Measurements from ENCODE around the gene RPS15. TPM values are rescaled to one million over a fixed set of nuclear protein-coding genes. Genes with fewer than 3 reads are reported as not detected.
"Not testable (repeated sequence)": the region's sequence is repeated elsewhere in the genome, so short reads cannot be mapped to it uniquely, and the experiment has no call there.

The RPS15 gene
- total and polyA plus RNA-seq, 4 experiments from 2014 or later: 1,715 to 2,757 (median 2,201) TPM

GRCh38 chr19:1475751-1476437, 37.7 kb downstream of the RPS15 start:
- H3K27ac Mint-ChIP-seq: peak overlapping the region in 1 of 7 donors; percentile 8
- Histone ChIP-seq H3K36me3 (ENCODE audit: insufficient read depth, low read length) (no peaks in the 10 kb centered on the region), H3K4me1 (ENCODE audit: insufficient read depth, low read length) (peaks cover 27% of the 10 kb centered on the region), H3K4me3 (ENCODE audit: low read length in 2 of 2) (no peak overlapping the region), H3K9me3 (ENCODE audit: control insufficient read depth in 1 of 2, low read length in 2 of 2) (no peaks in the 10 kb centered on the region), H3K27ac (ENCODE audit: low read depth, low read length) (no peak overlapping the region), H3K27me3 (ENCODE audit: insufficient read depth, low read length) (no peaks in the 10 kb centered on the region)
- H3K4me1 Mint-ChIP-seq: peaks cover 8 to 52% (median 21%) of the 10 kb centered on the region in 4 donors
- H3K36me3 Mint-ChIP-seq: peaks cover 4 to 7% of the 10 kb centered on the region in 2 donors
- ChIA-PET POLR2A (ENCODE audit: partially characterized antibody) (no interaction called here), CTCF (ENCODE audit: partially characterized antibody) (interaction anchor here (0.7 to 1.7 kb wide), 2 partner anchors 15 to 22 kb away, joined by 3 to 4 read pairs; partner anchors contain the start of genes PCSK4 and REEP6)
- intact Hi-C loops (cut with micrococcal nuclease): no loop called here
- no peaks in the 10 kb centered on the region for H3K9me3 Mint-ChIP-seq
- peak overlapping the region in 2 of 8 donors; percentile 15 to 17 for H3K4me3 Mint-ChIP-seq
- H3K27me3 Mint-ChIP-seq: peaks cover 0 to 1% of the 10 kb centered on the region in 2 donors
- peak in 1 of 5 donors; percentile 22 for DNase-seq

DNA sequence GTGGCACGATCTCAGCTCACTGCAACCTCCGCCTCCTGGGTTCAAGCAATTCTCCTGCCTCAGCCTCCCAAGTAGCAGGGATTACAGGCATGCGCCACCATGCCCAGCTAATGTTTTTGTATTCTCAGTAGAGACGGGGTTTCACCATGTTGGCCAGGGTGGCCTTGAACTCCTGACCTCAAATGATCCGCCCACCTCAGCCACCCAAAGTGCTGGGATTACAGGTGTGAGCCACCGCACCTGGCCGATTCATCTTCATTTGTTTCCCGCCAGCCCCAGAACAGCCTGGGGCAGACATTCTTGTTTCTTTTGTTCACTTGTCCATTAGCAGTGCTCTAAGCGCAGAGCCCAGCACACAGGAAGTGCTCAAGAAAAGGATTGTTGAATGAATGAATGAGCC, 38.9 kb downstream of the RPS15 start:
- DNase-seq: peak in 1 of 5 donors; percentile 9
- H3K9me3 Mint-ChIP-seq; H3K36me3 ChIP-seq (ENCODE audit: insufficient read depth, low read length); CTCF ChIA-PET (ENCODE audit: partially characterized antibody); H3K27ac ChIP-seq (ENCODE audit: low read depth, low read length); intact Hi-C loops (cut with micrococcal nuclease); H3K4me3 ChIP-seq (ENCODE audit: low read length in 2 of 2); H3K27me3 ChIP-seq (ENCODE audit: insufficient read depth, low read length); H3K27me3 Mint-ChIP-seq; H3K9me3 ChIP-seq (ENCODE audit: control insufficient read depth in 1 of 2, low read length in 2 of 2); H3K36me3 Mint-ChIP-seq: not testable (repeated sequence)
- POLR2A ChIA-PET (ENCODE audit: partially characterized antibody): interaction anchor here (1.6 to 2.1 kb wide), 2 partner anchors 9 to 14 kb away, joined by 8 to 9 read pairs; partner anchors contain the start of genes PCSK4 and REEP6
- peak overlapping the region; percentile 29 to 73 (median 58) for H3K4me3 Mint-ChIP-seq
- H3K4me1 Mint-ChIP-seq: peaks cover 8 to 41% (median 16%) of the 10 kb centered on the region in 4 donors
- H3K4me1 ChIP-seq (ENCODE audit: insufficient read depth, low read length): peaks cover 16% of the 10 kb centered on the region
- H3K27ac Mint-ChIP-seq: peak overlapping the region in 1 of 7 donors; percentile 7

- DNase-seq: peak; percentile 87 to 91 (median 89)
- POLR2A ChIA-PET (ENCODE audit: partially characterized antibody): interaction anchor here (0.7 to 1.5 kb wide), 3 partner anchors 9 to 12 kb away, joined by 3 to 5 read pairs (median 4); partner anchors contain the start of gene REEP6
- Mint-ChIP-seq H3K27me3 (no peaks in the 10 kb centered on the region), H3K36me3 (peaks cover 4 to 7% of the 10 kb centered on the region in 2 donors), H3K27ac (peak within 1 kb of the TSS; percentile 87 to 99 (median 97)), H3K9me3 (no peaks in the 10 kb centered on the region), H3K4me1 (peaks cover 6 to 32% (median 14%) of the 10 kb centered on the region in 4 donors), H3K4me3 (peak within 1 kb of the TSS; percentile 97 to 100 (median 98))
- H3K36me3 ChIP-seq (ENCODE audit: insufficient read depth, low read length): no peaks in the 10 kb centered on the region
- H3K4me1 ChIP-seq (ENCODE audit: insufficient read depth, low read length): peaks cover 14% of the 10 kb centered on the region
- peak within 1 kb of the TSS; percentile 76 for H3K27ac ChIP-seq (ENCODE audit: low read depth, low read length)
- H3K27me3 ChIP-seq (ENCODE audit: insufficient read depth, low read length): no peaks in the 10 kb centered on the region
- intact Hi-C loops (cut with micrococcal nuclease): loop anchor here (1.0 kb wide), 2 partner anchors 9 to 11 kb away; partner anchors contain the start of gene PCSK4
- H3K9me3 ChIP-seq (ENCODE audit: control insufficient read depth in 1 of 2, low read length in 2 of 2): no peaks in the 10 kb centered on the region
- CTCF ChIA-PET (ENCODE audit: partially characterized antibody): no interaction called here
- H3K4me3 ChIP-seq (ENCODE audit: low read length in 2 of 2): peak within 1 kb of the TSS; percentile 46 to 52
Measured at GRCh38 chr19:1478934-1479707, 40.9 kb downstream of the RPS15 start, which contains the start of gene C19orf25. Gene C19orf25, minus strand, starts transcription at chr19:1479215. Its CDS starts 312 bp downstream, at chr19:1478903.

- Mint-ChIP-seq H3K4me1 (peaks cover 6 to 27% (median 14%) of the 10 kb centered on the region in 4 donors), H3K36me3 (peaks cover 4 to 7% of the 10 kb centered on the region in 2 donors), H3K9me3 (no peaks in the 10 kb centered on the region), H3K4me3 (no peak overlapping the region), H3K27ac (no peak overlapping the region), H3K27me3 (no peaks in the 10 kb centered on the region)
- H3K27ac ChIP-seq (ENCODE audit: low read depth, low read length): no peak overlapping the region
- H3K9me3 ChIP-seq (ENCODE audit: control insufficient read depth in 1 of 2, low read length in 2 of 2): no peaks in the 10 kb centered on the region
- no peak overlapping the region for H3K4me3 ChIP-seq (ENCODE audit: low read length in 2 of 2)
- H3K27me3 ChIP-seq (ENCODE audit: insufficient read depth, low read length): no peaks in the 10 kb centered on the region
- CTCF ChIA-PET (ENCODE audit: partially characterized antibody): no interaction called here
- POLR2A ChIA-PET (ENCODE audit: partially characterized antibody): no interaction called here
- no peaks in the 10 kb centered on the region for H3K36me3 ChIP-seq (ENCODE audit: insufficient read depth, low read length)
- H3K4me1 ChIP-seq (ENCODE audit: insufficient read depth, low read length): peaks cover 14% of the 10 kb centered on the region
- intact Hi-C loops (cut with micrococcal nuclease): no loop called here
- peak in 1 of 5 donors; percentile 33 for DNase-seq
Measured at GRCh38 chr19:1481224-1481892, 43.2 kb downstream of the RPS15 start.

DNA sequence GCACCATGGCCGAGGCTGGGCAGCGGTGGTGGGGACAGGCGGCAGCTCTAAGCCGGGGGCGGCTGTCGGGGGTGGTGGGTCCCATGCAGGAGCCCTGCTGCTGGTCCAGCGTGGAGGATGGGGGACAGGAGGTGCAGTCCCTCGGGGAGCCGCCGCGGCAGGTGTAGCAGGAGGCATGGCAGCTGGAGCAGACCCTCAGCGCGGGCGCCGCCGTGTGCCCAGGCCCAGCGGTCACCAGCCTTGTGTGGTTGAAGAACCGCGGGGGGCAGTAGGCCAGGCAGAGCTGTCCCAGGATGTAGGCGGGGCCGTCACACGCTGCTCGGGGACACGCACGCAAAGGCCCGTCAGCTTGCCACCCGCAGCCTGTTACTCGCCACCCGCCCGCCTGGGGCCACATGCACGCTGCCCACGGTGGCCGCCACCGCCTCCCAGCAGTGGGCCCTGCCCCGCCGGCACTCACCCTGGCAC, 43.7 kb downstream of the RPS15 start:
- Histone ChIP-seq H3K36me3 (ENCODE audit: insufficient read depth, low read length) (no peaks in the 10 kb centered on the region), H3K4me3 (ENCODE audit: low read length in 2 of 2) (no peak overlapping the region), H3K27ac (ENCODE audit: low read depth, low read length) (no peak overlapping the region), H3K4me1 (ENCODE audit: insufficient read depth, low read length) (peaks cover 14% of the 10 kb centered on the region), H3K27me3 (ENCODE audit: insufficient read depth, low read length) (no peaks in the 10 kb centered on the region), H3K9me3 (ENCODE audit: control insufficient read depth in 1 of 2, low read length in 2 of 2) (no peaks in the 10 kb centered on the region)
- DNase-seq: peak in 1 of 5 donors; percentile 16
- Mint-ChIP-seq H3K4me1 (peaks cover 6 to 23% (median 14%) of the 10 kb centered on the region in 4 donors), H3K4me3 (no peak overlapping the region), H3K27ac (no peak overlapping the region), H3K27me3 (no peaks in the 10 kb centered on the region), H3K9me3 (no peaks in the 10 kb centered on the region), H3K36me3 (peaks cover 4 to 7% of the 10 kb centered on the region in 2 donors)
- intact Hi-C loops (cut with micrococcal nuclease): no loop called here
- ChIA-PET POLR2A (ENCODE audit: partially characterized antibody) (no interaction called here), CTCF (ENCODE audit: partially characterized antibody) (no interaction called here)

DNA sequence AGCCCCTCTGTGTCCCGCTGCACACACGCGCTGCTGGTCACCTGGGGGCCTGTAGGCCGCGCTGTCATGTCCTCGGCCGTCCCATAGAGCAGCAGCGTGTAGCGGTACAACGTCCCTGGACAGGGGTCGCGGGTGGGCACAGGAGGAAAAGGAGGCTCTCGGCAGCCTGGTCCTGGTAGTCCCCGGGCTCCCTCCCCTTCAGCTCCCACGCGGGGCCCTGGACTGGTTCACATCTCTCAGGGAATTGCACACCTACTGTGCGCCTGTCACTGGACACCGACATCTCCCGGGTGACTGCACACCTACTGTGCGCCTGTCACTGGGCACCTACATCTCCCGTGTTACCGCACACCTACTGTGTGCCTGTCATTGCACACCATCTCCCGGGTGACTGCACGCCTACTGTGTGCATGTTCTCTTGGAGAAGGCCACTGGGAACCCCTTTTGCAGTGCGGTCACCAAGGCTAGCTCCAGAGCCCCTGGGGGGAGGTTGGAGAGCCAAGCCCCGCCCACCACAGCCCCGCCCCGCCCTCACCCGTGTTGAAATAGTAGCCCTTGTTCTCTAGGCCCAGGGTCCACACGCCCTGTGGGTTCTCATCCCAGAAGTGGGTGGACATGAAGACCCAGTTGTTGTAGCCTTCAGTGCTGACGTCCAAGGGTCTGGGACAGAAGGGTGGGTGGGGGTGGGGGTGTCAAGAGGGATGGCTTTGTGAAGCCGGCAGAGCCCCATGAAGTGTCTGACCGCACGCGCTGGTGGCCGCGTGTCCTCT, 44.4 kb downstream of the RPS15 start:
- no peaks in the 10 kb centered on the region for H3K27me3 ChIP-seq (ENCODE audit: insufficient read depth, low read length)
- DNase-seq: peak in 1 of 5 donors; percentile 12
- Mint-ChIP-seq H3K4me3 (no peak overlapping the region), H3K27me3 (no peaks in the 10 kb centered on the region), H3K9me3 (no peaks in the 10 kb centered on the region), H3K27ac (no peak overlapping the region), H3K4me1 (peaks cover 4 to 17% (median 9%) of the 10 kb centered on the region in 4 donors), H3K36me3 (peaks cover 4 to 5% of the 10 kb centered on the region in 2 donors)
- POLR2A ChIA-PET (ENCODE audit: partially characterized antibody): no interaction called here
- no peak overlapping the region for H3K27ac ChIP-seq (ENCODE audit: low read depth, low read length)
- CTCF ChIA-PET (ENCODE audit: partially characterized antibody): no interaction called here
- peaks cover 9% of the 10 kb centered on the region for H3K4me1 ChIP-seq (ENCODE audit: insufficient read depth, low read length)
- H3K36me3 ChIP-seq (ENCODE audit: insufficient read depth, low read length): no peaks in the 10 kb centered on the region
- no peaks in the 10 kb centered on the region for H3K9me3 ChIP-seq (ENCODE audit: control insufficient read depth in 1 of 2, low read length in 2 of 2)
- H3K4me3 ChIP-seq (ENCODE audit: low read length in 2 of 2): no peak overlapping the region
- intact Hi-C loops (cut with micrococcal nuclease): no loop called here
